Glomerular visceral epithelial cell (primary cell): Measurements from ENCODE around the gene OPRL1.

Experiments
- DNase-seq: peaks from one replicate; pipeline ENCODE4 v3.0.0-alpha.2; 2016; ENCODE audit errors: extremely low spot score

The OPRL1 gene

DNA sequence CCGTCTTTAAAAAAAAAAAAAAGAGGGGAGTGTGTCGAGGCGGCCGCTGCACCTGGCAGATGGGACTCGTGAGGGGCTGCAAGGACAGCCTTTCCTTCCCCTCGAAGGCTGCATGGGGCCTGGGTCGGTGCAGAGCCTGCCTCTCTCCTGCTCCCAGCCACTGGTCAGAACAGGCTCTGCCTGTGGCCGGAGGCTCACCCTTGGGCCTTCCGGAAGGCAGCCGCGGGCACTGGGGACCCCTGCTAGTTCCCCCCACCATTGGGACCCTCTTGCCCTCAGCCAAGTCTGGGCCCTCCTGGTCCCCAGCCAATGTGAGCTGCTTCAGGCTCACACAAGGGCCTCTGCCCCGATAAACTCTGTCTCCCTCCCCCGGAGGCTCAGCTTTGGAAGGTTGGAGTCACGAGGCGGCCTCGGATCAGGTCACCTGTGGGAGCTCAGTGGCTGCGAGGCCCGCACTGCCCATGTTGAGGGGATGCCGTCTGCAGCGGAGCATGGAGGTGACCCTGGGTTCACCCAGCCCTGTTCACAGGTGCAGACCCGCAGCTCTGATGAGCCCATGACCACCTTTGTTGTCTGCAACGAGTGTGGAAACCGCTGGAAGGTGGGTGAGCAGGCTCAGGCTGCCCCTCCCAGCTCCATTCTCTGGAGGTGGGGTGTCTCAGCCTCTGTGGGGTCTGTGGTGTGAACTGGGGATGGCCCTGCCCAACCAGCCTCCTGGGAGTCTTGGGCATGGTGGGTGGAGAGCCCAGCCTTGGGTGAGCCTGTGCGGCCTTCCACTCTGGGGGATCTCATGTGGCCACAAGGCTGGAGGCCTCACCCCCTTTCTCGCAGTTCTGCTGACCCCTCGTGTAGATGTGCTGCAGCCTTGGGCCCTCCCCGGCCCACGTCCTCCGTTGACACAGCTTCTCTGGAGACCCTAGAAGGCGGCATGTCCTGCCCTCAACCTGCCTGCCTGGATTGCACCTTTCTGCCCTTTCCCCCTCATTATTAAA lies 8.2 kb upstream of the OPRL1 start:
- DNase-seq = no peak

GRCh38 chr20:64072498-64073063 lies 7.3 kb upstream of the OPRL1 start:
- DNase-seq = no peak

GRCh38 chr20:64073476-64074183 lies 6.3 kb upstream of the OPRL1 start:
- no peak for DNase-seq

DNA sequence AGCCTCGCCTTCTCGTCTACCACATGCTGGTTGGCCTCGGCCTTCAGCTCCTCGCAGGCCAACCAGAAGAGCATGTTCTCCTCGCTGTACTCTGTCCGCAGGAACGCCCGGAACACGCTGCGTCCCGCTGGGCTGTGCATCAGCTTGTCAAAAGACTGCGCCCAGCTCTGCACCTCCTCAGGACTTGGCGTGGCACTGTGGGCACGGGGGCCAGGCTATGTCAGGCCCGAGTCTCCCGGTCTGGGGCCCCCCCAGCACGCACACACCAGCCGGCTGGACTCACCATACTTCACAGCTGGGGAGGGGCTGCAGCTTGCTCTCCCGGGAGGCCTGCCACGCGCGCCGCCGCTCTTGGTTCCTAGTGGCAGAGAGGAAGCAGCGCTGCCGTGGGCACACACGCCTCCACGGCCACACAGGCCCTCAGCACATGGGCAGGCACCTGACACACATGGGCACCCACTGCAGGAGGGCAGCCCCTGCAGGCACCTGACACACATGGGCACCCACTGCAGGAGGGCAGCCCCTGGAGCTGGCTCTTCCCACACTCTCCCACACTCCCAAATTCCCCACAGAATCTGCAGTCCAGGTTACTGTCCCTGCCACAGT lies 5.6 kb upstream of the OPRL1 start:
- no peak for DNase-seq

DNA sequence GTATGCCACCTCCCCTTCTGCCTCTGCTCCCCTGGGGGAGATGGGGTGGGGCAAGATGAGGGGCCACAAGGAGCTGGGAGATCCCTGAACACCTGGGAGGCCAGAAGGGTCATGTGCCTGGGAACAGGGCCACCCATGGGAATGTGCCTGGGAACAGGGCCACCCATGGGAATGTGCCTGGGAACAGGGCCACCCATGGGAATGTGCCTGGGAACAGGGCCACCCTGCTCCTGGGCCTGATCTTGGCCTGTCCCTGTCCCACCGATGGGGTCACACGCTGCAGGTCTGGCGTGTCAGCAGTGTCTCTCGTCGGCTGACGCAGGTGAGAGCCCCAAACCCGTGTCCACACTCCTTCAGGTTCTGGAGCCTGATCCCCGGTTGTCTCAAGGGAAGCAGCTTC lies 4.9 kb upstream of the OPRL1 start:
- no peak for DNase-seq

DNA sequence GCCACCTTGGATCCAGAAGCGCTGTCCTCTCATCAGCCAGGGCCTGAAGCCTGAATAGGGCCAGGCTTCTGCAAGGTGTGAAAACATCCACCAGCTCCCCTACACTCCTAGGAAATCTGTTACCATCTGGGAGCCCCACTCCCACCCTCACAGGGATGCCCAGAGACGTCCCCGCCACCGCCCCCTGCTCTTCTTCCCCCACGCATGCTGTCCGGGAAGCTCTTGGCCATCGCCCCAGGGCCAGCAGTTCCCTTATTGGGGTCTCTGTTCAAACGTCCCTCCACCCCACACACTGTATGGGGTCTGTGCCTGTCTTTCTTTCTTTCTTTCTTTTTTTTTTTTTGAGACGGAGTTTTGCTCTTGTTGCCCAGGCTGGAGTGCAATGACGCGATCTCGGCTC lies 4.3 kb upstream of the OPRL1 start:
- no peak for DNase-seq

DNA sequence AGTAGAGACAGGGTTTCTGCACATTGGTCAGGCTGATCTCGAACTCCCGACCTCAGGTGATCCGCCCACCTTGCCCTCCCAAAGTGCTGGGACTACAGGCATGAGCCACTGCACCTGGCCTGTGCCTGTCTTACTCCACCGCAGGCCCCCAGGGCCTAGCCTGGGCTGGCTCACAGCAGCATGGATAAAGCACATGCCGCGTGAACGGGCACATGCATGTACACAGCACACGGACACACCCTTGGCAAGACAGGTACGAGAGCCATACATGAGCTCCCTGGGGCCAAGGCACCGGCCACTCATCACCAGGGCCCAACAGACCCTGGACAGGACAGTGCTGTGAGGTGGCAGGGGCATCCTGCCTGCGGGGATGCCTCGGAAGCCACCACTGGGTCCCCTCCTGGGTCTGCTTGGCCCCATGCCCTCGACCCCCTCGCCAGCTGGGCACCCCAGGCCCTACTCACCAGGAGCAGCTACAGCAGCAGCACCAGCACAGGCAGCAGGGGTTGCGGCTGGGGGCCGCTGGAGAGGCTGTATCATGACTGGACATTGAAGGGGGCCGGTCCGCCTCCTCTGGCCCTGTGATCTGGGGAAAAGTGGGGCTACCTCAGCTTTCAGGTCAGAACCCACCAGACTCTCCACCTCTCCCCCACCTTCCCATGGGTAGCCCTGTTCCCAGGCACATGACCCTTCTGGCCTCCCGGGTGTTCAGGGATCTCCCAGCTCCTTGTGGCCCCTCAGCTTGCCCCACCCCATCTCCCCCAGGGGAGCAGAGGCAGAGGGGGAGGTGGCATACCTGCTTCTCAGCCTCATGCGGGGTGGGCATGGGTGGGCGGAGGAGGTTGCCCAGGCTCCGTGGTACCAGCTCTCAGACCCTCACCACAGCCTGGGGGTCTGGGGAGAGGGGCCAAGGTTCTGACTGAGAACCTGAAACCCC lies 3.6 kb upstream of the OPRL1 start:
- DNase-seq = no peak

DNA sequence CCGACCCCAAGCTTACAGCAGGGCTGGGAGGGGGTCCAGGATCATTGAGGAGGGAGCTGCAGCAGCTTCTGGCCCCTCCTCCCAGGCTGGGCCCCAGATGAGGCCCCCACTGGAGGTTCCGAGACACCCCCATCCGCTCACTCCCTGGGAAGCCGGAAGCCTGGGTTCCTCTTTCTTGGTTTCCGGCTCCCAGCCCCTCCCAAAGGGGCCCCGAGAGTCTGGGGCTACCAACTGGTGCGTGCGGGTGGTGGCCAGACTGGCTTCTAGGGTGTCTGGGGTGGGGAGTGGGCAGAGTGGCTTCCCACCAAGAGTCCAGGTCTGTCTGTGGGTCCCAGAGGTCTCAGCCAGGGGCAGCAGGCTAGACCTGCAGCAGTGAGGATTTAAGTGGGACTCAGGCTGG lies 2.8 kb upstream of the OPRL1 start:
- no peak for DNase-seq

- no peak for DNase-seq
These were observed 2.4 kb upstream of the OPRL1 start for GRCh38 chr20:64077541-64077875.

DNA sequence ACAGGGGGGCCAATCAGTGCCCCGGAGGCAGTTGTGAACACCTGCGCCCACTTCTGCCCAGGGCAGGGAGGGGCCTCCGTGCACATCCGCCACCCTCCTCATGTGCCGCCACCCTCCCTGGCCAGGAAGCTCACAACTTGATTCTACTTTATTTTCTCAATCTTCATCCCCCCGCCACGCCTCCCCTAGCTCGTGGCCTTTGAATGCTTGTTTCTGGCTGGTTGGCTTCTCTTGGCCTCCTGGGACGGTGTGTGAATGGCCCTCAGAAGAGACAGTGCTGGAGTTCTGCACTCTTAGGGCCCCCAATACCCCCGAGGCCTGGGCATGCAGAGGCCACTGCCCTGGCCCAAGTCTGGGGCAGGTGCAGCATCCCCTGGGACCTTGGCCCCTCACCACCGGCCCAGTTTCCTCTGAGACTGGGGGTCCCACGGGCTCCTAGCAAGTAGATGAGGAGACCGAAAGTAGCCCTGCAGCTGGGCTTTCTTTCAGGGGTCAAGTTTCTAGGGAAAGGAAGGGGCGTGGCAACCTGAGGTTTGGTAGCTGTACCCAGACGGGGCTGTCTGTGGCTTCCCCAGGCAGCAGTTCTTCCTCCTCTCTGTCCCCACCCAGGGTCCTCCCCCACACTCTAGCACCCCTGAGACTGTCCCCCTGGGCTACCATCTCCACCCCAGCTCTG lies 1.9 kb upstream of the OPRL1 start:
- no peak for DNase-seq

- DNase-seq = no peak
These were observed 979 bp upstream of the OPRL1 start for GRCh38 chr20:64078934-64079272.

DNA sequence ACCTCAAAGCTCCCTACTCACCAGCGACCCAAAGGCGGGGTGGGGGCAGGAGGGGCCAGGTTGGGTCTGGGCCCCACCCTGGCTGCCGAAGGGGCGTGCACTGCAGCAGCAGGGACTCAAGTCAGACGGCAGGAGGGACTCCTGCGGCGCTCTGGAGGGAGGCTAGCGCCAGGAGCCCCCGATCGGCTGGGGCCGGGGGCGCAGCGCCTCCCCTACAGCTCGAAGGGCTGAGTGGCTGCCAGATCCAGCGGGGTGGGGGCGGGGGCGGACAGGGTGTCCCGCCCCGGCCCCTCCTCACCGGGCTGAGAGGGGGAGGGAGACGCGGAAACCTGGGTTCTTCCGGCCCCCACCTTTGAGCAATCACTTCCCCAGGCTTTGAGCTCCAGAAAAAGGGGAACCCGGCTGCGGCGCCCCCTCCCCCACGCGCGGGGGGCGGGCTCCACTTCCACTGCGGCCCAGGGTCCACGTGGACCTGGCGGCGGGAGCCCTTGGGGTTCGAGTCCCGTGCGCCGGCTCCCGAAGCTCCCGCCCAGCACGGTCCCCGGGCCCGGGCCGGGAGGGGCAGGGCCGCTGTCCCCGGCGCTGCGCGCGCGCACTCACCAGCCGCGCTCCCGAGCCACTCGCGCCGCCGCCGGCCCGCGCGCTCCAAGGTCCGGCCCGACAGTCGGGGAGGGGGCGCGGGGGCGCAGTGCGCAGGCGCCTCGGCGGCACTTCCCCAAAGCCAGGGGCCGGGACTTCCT lies 439 bp upstream of the OPRL1 start, which contains the start of gene RGS19:
TSS of gene RGS19 (minus strand) at position 246 of the 740 bp plus-strand sequence. CDS start 2,632 bp downstream, outside the sequence.
- peak; percentile 82 for DNase-seq

GRCh38 chr20:64080813-64081623 lies 1.1 kb downstream of the OPRL1 start:
- no peak for DNase-seq

GRCh38 chr20:64081624-64081964 lies 1.7 kb downstream of the OPRL1 start:
- no peak for DNase-seq

DNA sequence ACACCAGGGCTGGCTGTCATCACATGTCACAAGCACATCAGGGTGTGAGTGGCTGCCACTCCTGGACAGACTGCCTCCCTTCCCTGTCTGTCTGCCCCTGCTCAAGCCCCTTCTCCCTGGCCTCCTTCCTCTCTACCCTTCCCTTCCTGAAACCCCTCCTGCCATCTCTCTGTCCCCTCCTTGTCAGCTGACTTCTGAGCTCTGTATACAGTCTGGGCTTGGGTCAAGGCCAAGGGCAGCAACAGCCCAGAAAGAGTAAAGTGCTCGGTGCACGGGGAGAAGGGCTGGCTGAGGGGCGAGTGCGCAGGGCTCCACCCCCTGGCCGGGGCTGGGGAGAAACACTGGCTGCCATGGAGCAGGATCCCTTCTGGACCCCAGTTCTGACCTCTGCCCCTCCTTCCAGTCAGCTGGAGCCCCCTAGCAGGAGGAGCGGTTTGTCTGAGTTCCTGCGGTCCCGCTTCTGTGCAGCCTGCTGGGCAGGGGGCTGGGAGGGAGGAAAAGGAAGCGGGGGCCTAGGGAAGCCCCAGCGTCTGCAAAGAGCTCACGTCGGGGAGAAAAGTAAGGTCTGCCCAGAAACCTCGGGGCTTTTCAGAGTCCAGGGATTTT lies 2.3 kb downstream of the OPRL1 start:
- no peak for DNase-seq

DNA sequence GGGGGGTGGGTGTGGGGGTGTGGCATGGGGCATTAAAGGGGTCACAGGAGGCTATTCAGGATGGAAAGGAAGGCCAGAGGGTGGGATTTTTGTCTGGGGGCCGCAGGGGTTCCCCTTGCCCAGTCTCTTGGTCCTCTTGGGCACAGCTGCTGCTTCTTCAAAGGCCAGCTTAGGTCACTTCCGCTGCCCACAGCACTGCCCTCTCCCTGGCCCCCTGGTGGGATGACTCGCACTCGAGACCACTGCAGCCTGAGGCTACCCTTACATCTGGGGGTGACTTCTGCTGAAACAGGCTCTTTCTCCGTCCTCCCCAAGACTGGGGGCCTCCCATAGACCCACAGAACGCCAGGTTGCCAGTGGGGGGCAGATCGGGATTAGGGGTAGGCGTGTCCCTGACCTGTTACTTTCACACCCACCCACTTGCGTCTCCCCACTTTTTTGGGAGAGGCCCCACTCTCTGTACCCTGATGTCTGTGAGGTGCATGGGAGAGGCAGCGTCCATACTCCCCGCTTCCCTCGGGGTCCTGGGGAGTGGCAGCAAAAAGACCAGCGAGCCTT lies 3.0 kb downstream of the OPRL1 start:
- DNase-seq = no peak

- DNase-seq = peak; percentile 82
These were observed 3.5 kb downstream of the OPRL1 start for GRCh38 chr20:64083378-64083803.
